Tibial nerve (tissue), 4 donors: ENCODE measurements around the gene CT83. TPM values are rescaled to one million over a fixed set of nuclear protein-coding genes. Genes with fewer than 3 reads are reported as not detected.

Experiments used
- DNase-seq, 2 donors: peaks; one replicate each; pipeline ENCODE4 v3.0.0-alpha.2; 2019; ENCODE audit warnings: low spot score in 2 of 2
- H3K27ac ChIP-seq, 4 donors: fragments of 200-600 bp; sonication (generic) in 3 of 4; one replicate each; pipeline ENCODE4 v1.5.1; 2017 to 2019; ENCODE audit warnings: mild to moderate bottlenecking in 1 of 4
- H3K27me3 ChIP-seq, 2 donors: fragments of 200-600 bp; sonication (generic) in 1 of 2; one replicate each; pipeline versions ENCODE4 v1.5.1 to v1.6.0; 2017 to 2019
- H3K36me3 ChIP-seq, 3 donors: fragments of 200-600 bp; sonication (generic); one replicate each; pipeline ENCODE4 v1.5.1; 2018 to 2019
- H3K4me1 ChIP-seq, 4 donors: fragments of 200-600 bp; sonication (generic) in 3 of 4; one replicate each; pipeline ENCODE4 v1.5.1; 2017 to 2019
- H3K4me3 ChIP-seq, 4 donors: fragments of 200-600 bp; sonication (generic) in 3 of 4; one replicate each; pipeline ENCODE4 v1.5.1; 2017 to 2019; ENCODE audit warnings: mild to moderate bottlenecking in 1 of 4, moderate library complexity in 1 of 4
- H3K9me3 ChIP-seq, 4 donors: fragments of 200-600 bp; sonication (generic) in 3 of 4; one replicate each; pipeline ENCODE4 v1.5.1; 2017 to 2019
- CTCF ChIP-seq, 5 experiments: fragments of 200-600 bp in 3 of 5; fragments of 450-650 bp in 2 of 5; sonication (generic) in 3 of 5; IDR thresholded peaks; one replicate each; pipeline ENCODE4 v1.5.1; 2016 to 2019; ENCODE audit warnings: antibody characterized with exemption in 5 of 5, mild to moderate bottlenecking in 3 of 5, moderate library complexity in 2 of 5
- EP300 ChIP-seq, 2 donors: sonication (generic); formaldehyde crosslinking; IDR thresholded peaks; one replicate each; pipeline ENCODE4 v1.6.1; 2017; ENCODE audit warnings: antibody characterized with exemption in 2 of 2, mild to moderate bottlenecking in 1 of 2
- POLR2A ChIP-seq, 2 donors: fragments of 450-650 bp; IDR thresholded peaks; one replicate each; pipeline ENCODE4 v1.6.1; 2017; ENCODE audit warnings: antibody characterized with exemption in 2 of 2, mild to moderate bottlenecking in 2 of 2, moderate library complexity in 2 of 2
- WGBS, 2 donors: methylation state at CpG; one replicate each; pipeline ENCODE4 v1.1.5; 2018; 5-methylcytosine and 5-hydroxymethylcytosine counted together
- total RNA-seq, 4 donors: library from RNA; depleted of rRNA; stranded (reverse); fragments of >200 nt; gene quantifications; one replicate each; pipeline ENCODE4 v1.1.0, GENCODE V29; 2016

Gene CT83
- total RNA-seq: not detected

GRCh38 chrX:116462822-116463221, at the start of gene CT83:
Gene CT83, minus strand, starts transcription at chrX:116462976. Its CDS starts 120 bp downstream, at chrX:116462856.
- 79 to 96% methylated on average over 17 to 18 of the region's 18 CpGs for WGBS, 2 donors
- no peak for TF ChIP-seq EP300 (IDR thresholded peaks at IDR 0.05)
- no peak for TF ChIP-seq POLR2A (IDR thresholded peaks at IDR 0.05)
- TF ChIP-seq CTCF (IDR thresholded peaks at IDR 0.05): no peak

GRCh38 chrX:116499780-116500179, 37.0 kb upstream of the CT83 start:
- no peaks in the 10 kb centered on the region for H3K27me3 ChIP-seq
- H3K27ac ChIP-seq: no peak overlapping the region
- H3K36me3 ChIP-seq: no peaks in the 10 kb centered on the region
- TF ChIP-seq CTCF (IDR thresholded peaks at IDR 0.05) (no peak), POLR2A (IDR thresholded peaks at IDR 0.05) (no peak), EP300 (IDR thresholded peaks at IDR 0.05) (no peak)
- H3K9me3 ChIP-seq: no peaks in the 10 kb centered on the region
- no peak for DNase-seq
- H3K4me3 ChIP-seq: no peak overlapping the region
- no peaks in the 10 kb centered on the region for H3K4me1 ChIP-seq

More at GRCh38 chrX:116462822-116463221, at the start of gene CT83:
- Histone ChIP-seq H3K27ac (no peak within 1 kb of the TSS), H3K36me3 (no peaks in the 10 kb centered on the region), H3K27me3 (no peaks in the 10 kb centered on the region), H3K4me1 (no peaks in the 10 kb centered on the region), H3K9me3 (no peaks in the 10 kb centered on the region), H3K4me3 (no peak within 1 kb of the TSS)
- no peak for DNase-seq

- TF ChIP-seq CTCF (IDR thresholded peaks at IDR 0.05): no peak
- no peak for TF ChIP-seq POLR2A (IDR thresholded peaks at IDR 0.05)
- TF ChIP-seq EP300 (IDR thresholded peaks at IDR 0.05): no peak
- 62 to 80% methylated on average over 2 of the region's 2 CpGs for WGBS, 2 donors
- H3K27ac ChIP-seq: no peak overlapping the region
- no peak overlapping the region for H3K4me3 ChIP-seq
- DNase-seq: no peak
- H3K9me3 ChIP-seq: no peaks in the 10 kb centered on the region
- no peaks in the 10 kb centered on the region for H3K27me3 ChIP-seq
- no peaks in the 10 kb centered on the region for H3K4me1 ChIP-seq
- no peaks in the 10 kb centered on the region for H3K36me3 ChIP-seq
These were observed 30.5 kb upstream of the CT83 start for GRCh38 chrX:116493271-116493670.

- Histone ChIP-seq H3K36me3 (no peaks in the 10 kb centered on the region), H3K27ac (no peak overlapping the region), H3K9me3 (no peaks in the 10 kb centered on the region), H3K27me3 (no peaks in the 10 kb centered on the region), H3K4me3 (no peak overlapping the region), H3K4me1 (no peaks in the 10 kb centered on the region)
- TF ChIP-seq CTCF (IDR thresholded peaks at IDR 0.05) (peak in 2 of 5 experiments; percentile 24 to 31), POLR2A (IDR thresholded peaks at IDR 0.05) (no peak), EP300 (IDR thresholded peaks at IDR 0.05) (no peak)
- DNase-seq: no peak
These were observed 27.3 kb upstream of the CT83 start for GRCh38 chrX:116490104-116490503.

GRCh38 chrX:116480059-116480458, 17.3 kb upstream of the CT83 start:
- H3K4me1 ChIP-seq: no peaks in the 10 kb centered on the region
- H3K27ac ChIP-seq: no peak overlapping the region
- WGBS, 2 donors: 82 to 92% methylated on average over 2 of the region's 2 CpGs
- H3K36me3 ChIP-seq: no peaks in the 10 kb centered on the region
- H3K27me3 ChIP-seq: no peaks in the 10 kb centered on the region
- no peak overlapping the region for H3K4me3 ChIP-seq
- TF ChIP-seq EP300 (IDR thresholded peaks at IDR 0.05): no peak
- TF ChIP-seq CTCF (IDR thresholded peaks at IDR 0.05): no peak
- no peak for TF ChIP-seq POLR2A (IDR thresholded peaks at IDR 0.05)
- H3K9me3 ChIP-seq: no peaks in the 10 kb centered on the region
- DNase-seq: no peak
